IMR-90 (cell line): ENCODE data around the gene KLRF1. TPM values are rescaled to one million over a fixed set of nuclear protein-coding genes. Genes with fewer than 3 reads are reported as not detected.

Experiments
- ATAC-seq: fragments of 200-7000 bp; cut with Tn5 transposase; 2 replicates; pipeline ENCODE4 v1.9.1; 2020; ENCODE audit warnings: low read depth, mild to moderate bottlenecking, moderate library complexity
- BruUV-seq: library from RNA; stranded (reverse); fragments of 400-500 nt; replicated peaks from 2 replicates; lab custom pipeline; 2021; lab: Mats Ljungman, UMichigan
- CTCF ChIA-PET: fragments of 300-600 bp; formaldehyde crosslinking; extraction: SDS; loops from one replicate; lab custom pipeline; 2021; ENCODE audit warnings: antibody characterized with exemption; lab: Yijun Ruan, JAX
- POLR2A ChIA-PET: fragments of 300-600 bp; sonication (Branson Sonifier 250); formaldehyde crosslinking; loops from one replicate; lab custom pipeline; 2022; ENCODE audit warnings: antibody characterized with exemption; ENCODE audit not compliant: unreplicated experiment; lab: Charles Lee
- DNase-seq: peaks from one replicate; pipeline ENCODE4 v3.0.0; 2013
- H2AFZ ChIP-seq: replicated peaks from 2 replicates; pipeline ENCODE3; 2013; ENCODE audit warnings: low read length, mild to moderate bottlenecking; ENCODE audit not compliant: poor library complexity
- H2AK5ac ChIP-seq: 2 replicates; pipeline ENCODE4 v1.6.1; 2013; ENCODE audit warnings: low read depth, low read length, inconsistent platforms
- H2AK9ac ChIP-seq: replicated peaks from 2 replicates; pipeline ENCODE3; 2013; ENCODE audit warnings: mild to moderate bottlenecking, low read depth, low read length, moderate library complexity; ENCODE audit not compliant: poor library complexity
- H2BK120ac ChIP-seq: 2 replicates; pipeline ENCODE4 v1.6.1; 2013; ENCODE audit warnings: low read depth, low read length, inconsistent platforms
- H2BK15ac ChIP-seq: 3 replicates; pipeline ENCODE4 v1.6.1; 2013; ENCODE audit warnings: low read depth, low read length, inconsistent platforms
- H2BK20ac ChIP-seq: 2 replicates; pipeline ENCODE4 v1.6.1; 2013; ENCODE audit warnings: low read depth, mild to moderate bottlenecking, inconsistent platforms, low read length, moderate library complexity
- H2BK5ac ChIP-seq: 2 replicates; pipeline ENCODE4 v1.6.1; 2013; ENCODE audit warnings: mild to moderate bottlenecking, low read depth, low read length, inconsistent platforms; ENCODE audit not compliant: poor library complexity, severe bottlenecking
- H3K14ac ChIP-seq: replicated peaks from 2 replicates; pipeline ENCODE4 v1.6.1; 2013; ENCODE audit warnings: low read depth, low read length, inconsistent platforms
- H3K18ac ChIP-seq: 2 replicates; pipeline ENCODE4 v1.6.1; 2013; ENCODE audit warnings: low read depth, low read length, control low read depth
- H3K23ac ChIP-seq: 2 replicates; pipeline ENCODE4 v1.6.1; 2013; ENCODE audit warnings: low read depth, low read length, inconsistent platforms
- H3K27ac ChIP-seq: 2 replicates; pipeline ENCODE4 v1.5.1; 2013; ENCODE audit warnings: mild to moderate bottlenecking, control low read depth, low read length; ENCODE audit not compliant: insufficient read depth
- H3K27me3 ChIP-seq: 2 replicates; pipeline ENCODE4 v1.6.1; 2013; ENCODE audit warnings: low read length; ENCODE audit not compliant: control insufficient read depth, insufficient read depth
- H3K36me3 ChIP-seq: 2 replicates; pipeline ENCODE4 v1.6.1; 2013; ENCODE audit warnings: low read length, mixed read lengths; ENCODE audit not compliant: control insufficient read depth, insufficient read depth
- H3K4ac ChIP-seq: 2 replicates; pipeline ENCODE4 v1.6.1; 2013; ENCODE audit warnings: low read depth, low read length, inconsistent platforms
- H3K4me1 ChIP-seq: 2 replicates; pipeline ENCODE4 v1.6.1; 2013; ENCODE audit warnings: low read length, mixed read lengths; ENCODE audit not compliant: control insufficient read depth, insufficient read depth
- H3K4me2 ChIP-seq: 2 replicates; pipeline ENCODE4 v1.6.1; 2013; ENCODE audit warnings: low read depth, mild to moderate bottlenecking, control low read depth, low read length, moderate library complexity
- H3K4me3 ChIP-seq: 2 replicates; pipeline ENCODE4 v1.5.1; 2013; ENCODE audit warnings: low read depth, mild to moderate bottlenecking, control low read depth, low read length, moderate library complexity; ENCODE audit not compliant: insufficient read depth
- H3K56ac ChIP-seq: 2 replicates; pipeline ENCODE4 v1.6.1; 2013; ENCODE audit warnings: low read length, inconsistent platforms; ENCODE audit not compliant: insufficient read depth; ENCODE audit errors: extremely low read depth
- H3K79me1 ChIP-seq, 2 experiments: 2 replicates each; pipeline ENCODE4 v1.6.1; 2013; ENCODE audit warnings: low read length in 2 of 2, inconsistent platforms in 1 of 2, low read depth in 1 of 2
- H3K9ac ChIP-seq: 2 replicates; pipeline ENCODE4 v1.6.1; 2013; ENCODE audit warnings: low read depth, low read length, control low read depth
- H3K9me1 ChIP-seq: 2 replicates; pipeline ENCODE4 v1.6.1; 2013; ENCODE audit warnings: low read length, inconsistent platforms; ENCODE audit not compliant: insufficient read depth
- H3K9me3 ChIP-seq: 2 replicates; pipeline ENCODE4 v1.6.1; 2013; ENCODE audit warnings: low read length; ENCODE audit not compliant: control insufficient read depth, insufficient read depth
- H4K20me1 ChIP-seq: 2 replicates; pipeline ENCODE4 v1.6.1; 2013; ENCODE audit warnings: low read length, inconsistent platforms; ENCODE audit not compliant: insufficient read depth
- H4K5ac ChIP-seq: 2 replicates; pipeline ENCODE4 v1.6.1; 2013; ENCODE audit warnings: mild to moderate bottlenecking, low read depth, low read length, control low read depth
- H4K8ac ChIP-seq, 2 experiments: 2 replicates each; pipeline ENCODE4 v1.6.1; 2013; ENCODE audit warnings: low read depth in 2 of 2, low read length in 2 of 2, control low read depth in 1 of 2, inconsistent platforms in 1 of 2
- H4K91ac ChIP-seq: 2 replicates; pipeline ENCODE4 v1.6.1; 2013; ENCODE audit warnings: low read depth, low read length, inconsistent platforms; ENCODE audit not compliant: insufficient read depth
- CEBPB ChIP-seq: IDR thresholded peaks from 2 replicates; pipeline ENCODE4 v1.6.1; 2012; ENCODE audit warnings: low read depth, low read length, improper control_type of control experiment
- CHD1 ChIP-seq: IDR thresholded peaks from 2 replicates; pipeline ENCODE4 v1.6.1; 2012; ENCODE audit warnings: low read depth, low read length, improper control_type of control experiment
- FOS ChIP-seq: fragments of 150-350 bp; IDR thresholded peaks from 2 replicates; pipeline ENCODE4 v1.6.1; 2016; ENCODE audit warnings: low read depth, low read length
- MAFK ChIP-seq: IDR thresholded peaks from 2 replicates; pipeline ENCODE4 v1.6.1; 2012; ENCODE audit warnings: low read depth, low read length, improper control_type of control experiment
- MAZ ChIP-seq: IDR thresholded peaks from 2 replicates; pipeline ENCODE4 v1.6.1; 2012; ENCODE audit warnings: low read depth, mild to moderate bottlenecking, low read length, improper control_type of control experiment, moderate library complexity, borderline replicate concordance
- MXI1 ChIP-seq: IDR thresholded peaks from 2 replicates; pipeline ENCODE4 v1.6.1; 2012; ENCODE audit warnings: low read depth, mild to moderate bottlenecking, low read length, moderate library complexity, borderline replicate concordance
- NFE2L2 ChIP-seq: fragments of 150-350 bp; IDR thresholded peaks from 2 replicates; pipeline ENCODE4 v1.6.1; 2016; ENCODE audit warnings: low read depth, mild to moderate bottlenecking, low read length
- POLR2A ChIP-seq: IDR thresholded peaks from 2 replicates; pipeline ENCODE4 v1.6.1; 2012; ENCODE audit warnings: mild to moderate bottlenecking, low read depth, low read length
- RAD21 ChIP-seq: IDR thresholded peaks from 2 replicates; pipeline ENCODE4 v1.6.1; 2012; ENCODE audit warnings: low read length, improper control_type of control experiment
- RCOR1 ChIP-seq: IDR thresholded peaks from 2 replicates; pipeline ENCODE4 v1.6.1; 2012; ENCODE audit warnings: mild to moderate bottlenecking, low read length, improper control_type of control experiment; ENCODE audit not compliant: insufficient replicate concordance
- RFX5 ChIP-seq: IDR thresholded peaks from 2 replicates; pipeline ENCODE4 v1.8.0; 2012; ENCODE audit warnings: low read depth, mild to moderate bottlenecking, low read length, moderate library complexity
- SMC3 ChIP-seq: fragments of 150-350 bp; IDR thresholded peaks from 2 replicates; pipeline ENCODE4 v1.6.1; 2016; ENCODE audit warnings: low read depth, mild to moderate bottlenecking, antibody characterized with exemption, low read length, moderate library complexity
- WGBS, 2 experiments: methylation state at CpG; one replicate each; pipeline versions ENCODE4 v1.1.5 to v1.1.7; 2013; ENCODE audit warnings: missing lambda C conversion rate in 2 of 2; ENCODE audit not compliant: insufficient read length in 1 of 2; ENCODE audit errors: extremely low coverage in 2 of 2; 5-methylcytosine and 5-hydroxymethylcytosine counted together
- dilution Hi-C: fragments of 300-500 bp; cut with HindIII; formaldehyde crosslinking; loops from one replicate; pipeline ENCODE4 v1.14.3; 2018; ENCODE audit warnings: low sequenced_read_pairs; ENCODE audit not compliant: unreplicated experiment
- in situ Hi-C: fragments of 300-500 bp; cut with MboI; formaldehyde crosslinking; loops from 3 replicates; pipeline ENCODE4 v1.14.3; 2019; ENCODE audit warnings: low sequenced_read_pairs, inconsistent platforms, mixed read lengths
- intact Hi-C: fragments of 100-400 bp; cut with micrococcal nuclease; formaldehyde crosslinking; loops from 2 replicates; pipeline ENCODE4 v1.10.0; 2022
- polyA plus RNA-seq, 3 experiments: library from polyadenylated mRNA; depleted of rRNA; stranded (reverse); fragments of >200 nt; gene quantifications; 2 replicates each; pipeline ENCODE4 v1.2.3, GENCODE V29; 2012; ENCODE audit warnings: low replicate concordance in 1 of 3
- total RNA-seq: library from RNA; depleted of rRNA; stranded (reverse); fragments of >200 nt; gene quantifications from 2 replicates; pipeline ENCODE4 v1.2.3, GENCODE V29; 2012
- TF ChIP-seq, protein P1 (sequence below): fragments of 150-350 bp; IDR thresholded peaks from 2 replicates; pipeline ENCODE4 v1.6.1; 2017; ENCODE audit warnings: mild to moderate bottlenecking, antibody characterized with exemption, low read length, low read depth
- TF ChIP-seq, protein P2 (sequence below): conservative IDR thresholded peaks from 2 replicates; pipeline ENCODE4 v1.5.1; 2012; ENCODE audit warnings: mild to moderate bottlenecking, low read depth, low read length, improper control_type of control experiment

Gene KLRF1
- total and polyA plus RNA-seq, 2 of the 4 experiments (the other 2 are of a cell fraction), result not detected

GRCh38 chr12:9869307-9870161, 42.3 kb downstream of the KLRF1 start, which contains the start of gene CLEC2B:
CLEC2B (minus strand) TSS chr12:9869354.
- H4K5ac ChIP-seq, result peak within 1 kb of the TSS; percentile 96
- no peaks in the 10 kb centered on the region for H3K36me3 ChIP-seq
- no TSS peak for BruUV-seq
- peak within 1 kb of the TSS; percentile 73 for H2AFZ ChIP-seq
- H3K4me2 ChIP-seq, result peak within 1 kb of the TSS; percentile 99
- CTCF ChIA-PET, result no interaction called here
- H2AK9ac ChIP-seq, result no peak within 1 kb of the TSS
- peaks cover 2% of the 10 kb centered on the region; the same call in 1 of the 2 replicates for H3K4me1 ChIP-seq
- H3K4me3 ChIP-seq, result peak within 1 kb of the TSS; percentile 69
- H4K8ac ChIP-seq, result peak within 1 kb of the TSS; percentile 69 to 72
- no peaks in the 10 kb centered on the region for H4K20me1 ChIP-seq
- dilution Hi-C loops, result no loop called here
- H3K27ac ChIP-seq, result peak within 1 kb of the TSS; percentile 85; the same call in 1 of the 2 replicates
- H3K56ac ChIP-seq, result peak within 1 kb of the TSS; percentile 90
- peak within 1 kb of the TSS; percentile 81 for H2BK15ac ChIP-seq
- DNase-seq (peak; percentile 85), ATAC-seq (peak; percentile 90)
- no peaks in the 10 kb centered on the region for H3K79me1 ChIP-seq
- H4K91ac ChIP-seq, result peak within 1 kb of the TSS; percentile 55
- H3K18ac ChIP-seq, result peak within 1 kb of the TSS; percentile 99
- peak within 1 kb of the TSS; percentile 30; the same call in 1 of the 2 replicates for H2AK5ac ChIP-seq
- H2BK20ac ChIP-seq, result peak within 1 kb of the TSS; percentile 80
- TF ChIP-seq MAZ (no peak), MXI1 (no peak), RCOR1 (no peak), NFE2L2 (no peak), MAFK (peak; percentile 25; the same call in 1 of the 2 replicates), RAD21 (no peak), POLR2A (no peak), CEBPB (peak; percentile 83), SMC3 (no peak), CHD1 (no peak), FOS (peak; percentile 61; the same call in 1 of the 2 replicates), RFX5 (no peak)
- TF ChIP-seq, protein P1, sequence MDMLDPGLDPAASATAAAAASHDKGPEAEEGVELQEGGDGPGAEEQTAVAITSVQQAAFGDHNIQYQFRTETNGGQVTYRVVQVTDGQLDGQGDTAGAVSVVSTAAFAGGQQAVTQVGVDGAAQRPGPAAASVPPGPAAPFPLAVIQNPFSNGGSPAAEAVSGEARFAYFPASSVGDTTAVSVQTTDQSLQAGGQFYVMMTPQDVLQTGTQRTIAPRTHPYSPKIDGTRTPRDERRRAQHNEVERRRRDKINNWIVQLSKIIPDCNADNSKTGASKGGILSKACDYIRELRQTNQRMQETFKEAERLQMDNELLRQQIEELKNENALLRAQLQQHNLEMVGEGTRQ, result peak; percentile 45; the same call in 1 of the 2 replicates
- TF ChIP-seq, protein P2, sequence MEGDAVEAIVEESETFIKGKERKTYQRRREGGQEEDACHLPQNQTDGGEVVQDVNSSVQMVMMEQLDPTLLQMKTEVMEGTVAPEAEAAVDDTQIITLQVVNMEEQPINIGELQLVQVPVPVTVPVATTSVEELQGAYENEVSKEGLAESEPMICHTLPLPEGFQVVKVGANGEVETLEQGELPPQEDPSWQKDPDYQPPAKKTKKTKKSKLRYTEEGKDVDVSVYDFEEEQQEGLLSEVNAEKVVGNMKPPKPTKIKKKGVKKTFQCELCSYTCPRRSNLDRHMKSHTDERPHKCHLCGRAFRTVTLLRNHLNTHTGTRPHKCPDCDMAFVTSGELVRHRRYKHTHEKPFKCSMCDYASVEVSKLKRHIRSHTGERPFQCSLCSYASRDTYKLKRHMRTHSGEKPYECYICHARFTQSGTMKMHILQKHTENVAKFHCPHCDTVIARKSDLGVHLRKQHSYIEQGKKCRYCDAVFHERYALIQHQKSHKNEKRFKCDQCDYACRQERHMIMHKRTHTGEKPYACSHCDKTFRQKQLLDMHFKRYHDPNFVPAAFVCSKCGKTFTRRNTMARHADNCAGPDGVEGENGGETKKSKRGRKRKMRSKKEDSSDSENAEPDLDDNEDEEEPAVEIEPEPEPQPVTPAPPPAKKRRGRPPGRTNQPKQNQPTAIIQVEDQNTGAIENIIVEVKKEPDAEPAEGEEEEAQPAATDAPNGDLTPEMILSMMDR, result no peak
- H2BK120ac ChIP-seq, result peak within 1 kb of the TSS; percentile 78
- peak within 1 kb of the TSS; percentile 92 for H2BK5ac ChIP-seq
- in situ Hi-C loops, result no loop called here
- no peaks in the 10 kb centered on the region for H3K9me3 ChIP-seq
- WGBS, 2 experiments, result no CpG with 5 or more reads among the region's 11 CpGs
- POLR2A ChIA-PET, result no interaction called here
- H3K27me3 ChIP-seq, result no peaks in the 10 kb centered on the region
- H3K23ac ChIP-seq, result peak within 1 kb of the TSS; percentile 85
- peak within 1 kb of the TSS; percentile 46 for H3K14ac ChIP-seq
- peak within 1 kb of the TSS; percentile 81 for H3K9ac ChIP-seq
- H3K9me1 ChIP-seq, result no peaks in the 10 kb centered on the region
- intact Hi-C loops, result loop anchor here (5.0 kb wide), 1 partner anchor 343 kb away; the partner anchor contains the start of gene GABARAPL1
- peak within 1 kb of the TSS; percentile 72 for H3K4ac ChIP-seq
